CD4-positive, alpha-beta T cell (primary cell): Measurements from ENCODE around the gene ARRDC3. TPM values are rescaled to one million over a fixed set of nuclear protein-coding genes. Genes with fewer than 3 reads are reported as not detected.
"Not testable (repeated sequence)": the region's sequence is repeated elsewhere in the genome, so short reads cannot be mapped to it uniquely, and the experiment has no call there.

Source experiments
- ATAC-seq: fragments of 200-7000 bp; cut with Tn5 transposase; one replicate; pipeline ENCODE4 v1.10.0; 2022; ENCODE audit warnings: mild to moderate bottlenecking; ENCODE audit not compliant: poor library complexity
- CTCF ChIA-PET: fragments of 350-600 bp; sonication (Branson Sonifier 250); formaldehyde crosslinking; loops from one replicate; lab custom pipeline; 2021; ENCODE audit warnings: antibody characterized with exemption, inconsistent platforms; lab: Charles Lee
- POLR2A ChIA-PET: fragments of 350-600 bp; sonication (Branson Sonifier 250); formaldehyde crosslinking; loops from one replicate; lab custom pipeline; 2021; ENCODE audit warnings: antibody characterized with exemption, inconsistent platforms; lab: Charles Lee
- DNase-seq, 14 experiments: peaks; one replicate each; pipeline ENCODE4 v3.0.0-alpha.2; 2013 to 2020; ENCODE audit warnings: mixed read lengths in 2 of 14
- H3K27ac ChIP-seq, 2 donors: one replicate each; pipeline versions ENCODE4 v1.5.1 to v1.7.0; 2013; ENCODE audit warnings: low read length in 2 of 2, low read depth in 1 of 2, mild to moderate bottlenecking in 1 of 2
- H3K27me3 ChIP-seq, 2 experiments: 1 replicate in 1 of 2; 2 replicates in 1 of 2; pipeline versions ENCODE4 v1.6.1 to v1.7.0; 2013; ENCODE audit warnings: low read length in 2 of 2, control low read depth in 1 of 2, mild to moderate bottlenecking in 1 of 2, moderate library complexity in 1 of 2; ENCODE audit not compliant: insufficient read depth in 2 of 2, control insufficient read depth in 1 of 2
- H3K36me3 ChIP-seq: one replicate; pipeline ENCODE4 v1.6.1; 2013; ENCODE audit warnings: low read length, control low read depth; ENCODE audit not compliant: insufficient read depth
- H3K4me1 ChIP-seq: one replicate; pipeline ENCODE4 v1.6.1; 2013; ENCODE audit warnings: low read length, control low read depth; ENCODE audit not compliant: insufficient read depth
- H3K4me3 ChIP-seq: one replicate; pipeline ENCODE4 v1.5.1; 2013; ENCODE audit warnings: mild to moderate bottlenecking, low read length, moderate library complexity
- H3K9me3 ChIP-seq, 2 experiments: 1 replicate in 1 of 2; 2 replicates in 1 of 2; pipeline versions ENCODE4 v1.6.1 to v1.7.0; 2013; ENCODE audit warnings: low read length in 2 of 2, mild to moderate bottlenecking in 2 of 2, control low read depth in 1 of 2, moderate library complexity in 1 of 2; ENCODE audit not compliant: control insufficient read depth in 1 of 2, insufficient read depth in 1 of 2
- H3K27ac Mint-ChIP-seq: one replicate; pipeline ENCODE4 v1.8.0; 2020; ENCODE audit warnings: mixed read lengths
- H3K27me3 Mint-ChIP-seq: one replicate; pipeline ENCODE4 v1.8.0; 2021; ENCODE audit warnings: mixed read lengths
- H3K36me3 Mint-ChIP-seq: one replicate; pipeline ENCODE4 v1.8.0; 2021; ENCODE audit warnings: low read depth, mixed read lengths
- H3K4me1 Mint-ChIP-seq: one replicate; pipeline ENCODE4 v1.8.0; 2021; ENCODE audit warnings: low read depth, mixed read lengths
- H3K4me3 Mint-ChIP-seq: one replicate; pipeline ENCODE4 v1.8.0; 2020; ENCODE audit warnings: mild to moderate bottlenecking, mixed read lengths
- H3K9me3 Mint-ChIP-seq: one replicate; pipeline ENCODE4 v1.8.0; 2020; ENCODE audit warnings: mixed read lengths
- intact Hi-C, 2 experiments: fragments of 100-400 bp; cut with DNase I in 1 of 2; cut with micrococcal nuclease in 1 of 2; formaldehyde crosslinking; loops; one replicate each; pipeline versions ENCODE4 v1.15.1 to v1.9.0; 2023 to 2025; cut with DNase I, micrococcal nuclease
- total RNA-seq, 174 experiments: library from RNA in 2 of 174; stranded (reverse) in 2 of 174; gene quantifications; one replicate each; pipeline ENCODE4 v1.2.3 and lab custom pipeline; 2021 to 2026
- TF ChIP-seq, protein P1 (sequence below): fragments of 200-600 bp; IDR thresholded peaks from one replicate; pipeline ENCODE4 v1.8.0; 2022; ENCODE audit warnings: antibody characterized with exemption, mild to moderate bottlenecking

Gene ARRDC3
- total RNA-seq, 2 experiments from 2014 or later: 273 to 284 TPM

GRCh38 chr5:91352831-91353695 lies 30.1 kb downstream of the ARRDC3 start:
- no peak for ATAC-seq
- DNase-seq: no peak
- no peak overlapping the region for H3K27ac Mint-ChIP-seq

DNA sequence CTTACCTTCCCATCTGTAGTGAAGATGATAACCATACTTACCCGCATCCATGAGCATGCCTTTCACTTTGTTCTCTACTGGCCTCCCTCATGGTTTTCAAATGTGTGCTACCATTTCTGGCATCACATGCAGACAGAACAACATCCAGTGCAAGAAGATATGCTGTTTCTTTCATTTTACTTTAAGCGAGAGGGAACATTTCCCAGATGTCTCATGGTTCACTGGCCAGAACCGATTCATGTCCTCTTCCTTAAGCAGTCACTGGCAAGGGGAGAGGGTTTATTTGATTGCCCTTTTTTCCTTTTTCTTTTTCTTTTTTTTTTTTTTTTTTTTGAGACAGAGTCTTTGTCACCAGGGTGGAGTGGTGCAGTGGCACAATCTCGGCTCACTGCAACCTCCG lies 37.7 kb downstream of the ARRDC3 start:
- DNase-seq: no peak
- Mint-ChIP-seq H3K4me3 (no peak overlapping the region), H3K9me3 (peaks cover 4% of the 10 kb centered on the region), H3K4me1 (no peaks in the 10 kb centered on the region), H3K27ac (no peak overlapping the region), H3K27me3 (no peaks in the 10 kb centered on the region), H3K36me3 (no peaks in the 10 kb centered on the region)
- TF ChIP-seq, protein P1, sequence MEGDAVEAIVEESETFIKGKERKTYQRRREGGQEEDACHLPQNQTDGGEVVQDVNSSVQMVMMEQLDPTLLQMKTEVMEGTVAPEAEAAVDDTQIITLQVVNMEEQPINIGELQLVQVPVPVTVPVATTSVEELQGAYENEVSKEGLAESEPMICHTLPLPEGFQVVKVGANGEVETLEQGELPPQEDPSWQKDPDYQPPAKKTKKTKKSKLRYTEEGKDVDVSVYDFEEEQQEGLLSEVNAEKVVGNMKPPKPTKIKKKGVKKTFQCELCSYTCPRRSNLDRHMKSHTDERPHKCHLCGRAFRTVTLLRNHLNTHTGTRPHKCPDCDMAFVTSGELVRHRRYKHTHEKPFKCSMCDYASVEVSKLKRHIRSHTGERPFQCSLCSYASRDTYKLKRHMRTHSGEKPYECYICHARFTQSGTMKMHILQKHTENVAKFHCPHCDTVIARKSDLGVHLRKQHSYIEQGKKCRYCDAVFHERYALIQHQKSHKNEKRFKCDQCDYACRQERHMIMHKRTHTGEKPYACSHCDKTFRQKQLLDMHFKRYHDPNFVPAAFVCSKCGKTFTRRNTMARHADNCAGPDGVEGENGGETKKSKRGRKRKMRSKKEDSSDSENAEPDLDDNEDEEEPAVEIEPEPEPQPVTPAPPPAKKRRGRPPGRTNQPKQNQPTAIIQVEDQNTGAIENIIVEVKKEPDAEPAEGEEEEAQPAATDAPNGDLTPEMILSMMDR: no peak
- intact Hi-C loops: no loop called here
- POLR2A ChIA-PET: no interaction called here
- H3K27me3 ChIP-seq: no peaks in the 10 kb centered on the region
- CTCF ChIA-PET: no interaction called here
- ATAC-seq: no peak
- H3K27ac ChIP-seq: no peak overlapping the region
- H3K4me1 ChIP-seq: no peaks in the 10 kb centered on the region
- H3K4me3 ChIP-seq: no peak overlapping the region
- H3K9me3 ChIP-seq: peaks cover 0 to 3% of the 10 kb centered on the region in 2 experiments
- H3K36me3 ChIP-seq: no peaks in the 10 kb centered on the region

More at GRCh38 chr5:91352831-91353695, 30.1 kb downstream of the ARRDC3 start:
- Histone ChIP-seq H3K9me3 (no peaks in the 10 kb centered on the region), H3K27ac (no peak overlapping the region), H3K4me1 (no peaks in the 10 kb centered on the region), H3K36me3 (no peaks in the 10 kb centered on the region), H3K27me3 (no peaks in the 10 kb centered on the region), H3K4me3 (no peak overlapping the region)
- Mint-ChIP-seq H3K27me3 (no peaks in the 10 kb centered on the region), H3K9me3 (peaks cover 4% of the 10 kb centered on the region), H3K4me1 (no peaks in the 10 kb centered on the region), H3K36me3 (no peaks in the 10 kb centered on the region), H3K4me3 (no peak overlapping the region)
- TF ChIP-seq, protein P1: no peak
- intact Hi-C loops: no loop called here
- ChIA-PET POLR2A (no interaction called here), CTCF (interaction anchor here (1.5 kb wide), 1 partner anchor 11 kb away, joined by 4 read pairs; no protein-coding TSS in a partner anchor)

DNA sequence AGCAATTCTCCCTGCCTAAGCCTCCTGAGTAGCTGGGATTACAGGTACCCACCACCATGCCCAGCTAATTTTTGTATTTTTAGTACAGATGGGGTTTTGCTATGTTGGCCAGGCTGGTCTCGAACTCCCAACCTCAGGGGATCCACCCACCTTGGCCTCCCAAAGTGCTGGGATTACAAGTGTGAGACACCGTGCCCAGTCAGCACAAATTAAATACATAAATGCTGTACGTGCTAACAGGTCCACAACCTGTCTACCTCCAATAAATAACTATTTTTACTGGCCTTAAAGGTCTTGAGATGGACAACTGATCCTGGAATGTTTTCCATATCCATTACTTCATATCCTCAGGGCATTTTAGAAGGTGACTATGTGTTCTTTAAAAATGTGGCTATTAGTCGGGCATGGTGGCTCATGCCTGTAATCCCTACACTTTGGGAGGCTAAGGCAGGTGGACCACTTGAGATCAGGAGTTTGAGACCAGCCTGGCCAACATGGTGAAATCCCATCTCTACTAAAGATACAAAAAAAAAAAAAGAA lies 38.4 kb downstream of the ARRDC3 start:
- ATAC-seq, DNase-seq, H3K4me1 Mint-ChIP-seq, H3K9me3 ChIP-seq, H3K27me3 ChIP-seq, H3K27ac ChIP-seq, intact Hi-C loops, H3K27me3 Mint-ChIP-seq, H3K4me1 ChIP-seq, H3K9me3 Mint-ChIP-seq, H3K27ac Mint-ChIP-seq, POLR2A ChIA-PET, H3K4me3 Mint-ChIP-seq, CTCF ChIA-PET, H3K36me3 Mint-ChIP-seq, H3K36me3 ChIP-seq, H3K4me3 ChIP-seq: not testable (repeated sequence)
